Measurements from ENCODE around the gene RAMP1.
"Not testable (repeated sequence)": the region's sequence is repeated elsewhere in the genome, so short reads cannot be mapped to it uniquely, and the experiment has no call there.

RAMP1 gene

GRCh38 chr2:237943395-237944094, 84.1 kb downstream of the RAMP1 start:
- Histone ChIP-seq H3K36me3 (ENCODE audit: control insufficient read depth in 1 of 2, insufficient read depth in 2 of 2, low read length in 2 of 2) (no peaks in the 10 kb centered on the region), H3K4me3 (ENCODE audit: low read depth in 1 of 2, low read length in 2 of 2) (no peak overlapping the region), H3K9me3 (ENCODE audit: control insufficient read depth in 1 of 2, low read length in 2 of 2) (peaks cover 0 to 4% of the 10 kb centered on the region in 2 donors), H3K27ac (ENCODE audit: low read length) (no peak overlapping the region), H3K27me3 (ENCODE audit: low read depth, low read length) (no peaks in the 10 kb centered on the region), H3K4me1 (ENCODE audit: control insufficient read depth in 1 of 2, insufficient read depth in 2 of 2, low read length in 2 of 2) (no peaks in the 10 kb centered on the region)

- Histone ChIP-seq H3K4me3 (ENCODE audit: low read depth in 1 of 2, low read length in 2 of 2) (no peak overlapping the region), H3K27me3 (ENCODE audit: low read depth, low read length) (no peaks in the 10 kb centered on the region), H3K9me3 (ENCODE audit: control insufficient read depth in 1 of 2, low read length in 2 of 2) (peaks cover 0 to 4% of the 10 kb centered on the region in 2 donors), H3K36me3 (ENCODE audit: control insufficient read depth in 1 of 2, insufficient read depth in 2 of 2, low read length in 2 of 2) (no peaks in the 10 kb centered on the region), H3K4me1 (ENCODE audit: control insufficient read depth in 1 of 2, insufficient read depth in 2 of 2, low read length in 2 of 2) (no peaks in the 10 kb centered on the region), H3K27ac (ENCODE audit: low read length) (no peak overlapping the region)
Measured at GRCh38 chr2:237944302-237944701, 84.9 kb downstream of the RAMP1 start.

- Histone ChIP-seq H3K9me3 (ENCODE audit: control insufficient read depth in 1 of 2, low read length in 2 of 2) (peaks cover 0 to 4% of the 10 kb centered on the region in 2 donors), H3K27ac (ENCODE audit: low read length) (no peak overlapping the region), H3K4me1 (ENCODE audit: control insufficient read depth in 1 of 2, insufficient read depth in 2 of 2, low read length in 2 of 2) (no peaks in the 10 kb centered on the region), H3K36me3 (ENCODE audit: control insufficient read depth in 1 of 2, insufficient read depth in 2 of 2, low read length in 2 of 2) (no peaks in the 10 kb centered on the region), H3K27me3 (ENCODE audit: low read depth, low read length) (no peaks in the 10 kb centered on the region), H3K4me3 (ENCODE audit: low read depth in 1 of 2, low read length in 2 of 2) (no peak overlapping the region)
Measured at GRCh38 chr2:237946423-237946822, 87.0 kb downstream of the RAMP1 start.

GRCh38 chr2:237951354-237951753, 91.9 kb downstream of the RAMP1 start:
- H3K36me3 ChIP-seq (ENCODE audit: control insufficient read depth in 1 of 2, insufficient read depth in 2 of 2, low read length in 2 of 2); H3K27ac ChIP-seq (ENCODE audit: low read length); H3K4me3 ChIP-seq (ENCODE audit: low read depth in 1 of 2, low read length in 2 of 2); H3K27me3 ChIP-seq (ENCODE audit: low read depth, low read length); H3K9me3 ChIP-seq (ENCODE audit: control insufficient read depth in 1 of 2, low read length in 2 of 2); H3K4me1 ChIP-seq (ENCODE audit: control insufficient read depth in 1 of 2, insufficient read depth in 2 of 2, low read length in 2 of 2): not testable (repeated sequence)

- Histone ChIP-seq H3K4me1 (ENCODE audit: control insufficient read depth in 1 of 2, insufficient read depth in 2 of 2, low read length in 2 of 2) (peaks cover 0 to 9% of the 10 kb centered on the region in 2 donors), H3K4me3 (ENCODE audit: low read depth in 1 of 2, low read length in 2 of 2) (no peak overlapping the region), H3K9me3 (ENCODE audit: control insufficient read depth in 1 of 2, low read length in 2 of 2) (no peaks in the 10 kb centered on the region), H3K27me3 (ENCODE audit: low read depth, low read length) (peaks cover 7% of the 10 kb centered on the region), H3K27ac (ENCODE audit: low read length) (no peak overlapping the region), H3K36me3 (ENCODE audit: control insufficient read depth in 1 of 2, insufficient read depth in 2 of 2, low read length in 2 of 2) (no peaks in the 10 kb centered on the region)
Measured at GRCh38 chr2:237951878-237952277, 92.5 kb downstream of the RAMP1 start.

- Histone ChIP-seq H3K27me3 (ENCODE audit: low read depth, low read length) (peaks cover 7% of the 10 kb centered on the region), H3K9me3 (ENCODE audit: control insufficient read depth in 1 of 2, low read length in 2 of 2) (no peaks in the 10 kb centered on the region), H3K36me3 (ENCODE audit: control insufficient read depth in 1 of 2, insufficient read depth in 2 of 2, low read length in 2 of 2) (no peaks in the 10 kb centered on the region), H3K4me1 (ENCODE audit: control insufficient read depth in 1 of 2, insufficient read depth in 2 of 2, low read length in 2 of 2) (peaks cover 0 to 9% of the 10 kb centered on the region in 2 donors), H3K27ac (ENCODE audit: low read length) (no peak overlapping the region), H3K4me3 (ENCODE audit: low read depth in 1 of 2, low read length in 2 of 2) (no peak overlapping the region)
Measured at GRCh38 chr2:237952851-237953250, 93.4 kb downstream of the RAMP1 start.

- H3K4me1 ChIP-seq (ENCODE audit: control insufficient read depth in 1 of 2, insufficient read depth in 2 of 2, low read length in 2 of 2), result peaks cover 0 to 9% of the 10 kb centered on the region in 2 donors
- H3K27me3 ChIP-seq (ENCODE audit: low read depth, low read length), result peaks cover 7% of the 10 kb centered on the region
- H3K36me3 ChIP-seq (ENCODE audit: control insufficient read depth in 1 of 2, insufficient read depth in 2 of 2, low read length in 2 of 2), result no peaks in the 10 kb centered on the region
- H3K9me3 ChIP-seq (ENCODE audit: control insufficient read depth in 1 of 2, low read length in 2 of 2), result no peaks in the 10 kb centered on the region
- peak overlapping the region in 1 of 2 donors; percentile 56 for H3K4me3 ChIP-seq (ENCODE audit: low read depth in 1 of 2, low read length in 2 of 2)
- H3K27ac ChIP-seq (ENCODE audit: low read length), result no peak overlapping the region
Measured at GRCh38 chr2:237955640-237956401, 96.4 kb downstream of the RAMP1 start.

GRCh38 chr2:237956402-237956736, 96.9 kb downstream of the RAMP1 start:
- no peaks in the 10 kb centered on the region for H3K9me3 ChIP-seq (ENCODE audit: control insufficient read depth in 1 of 2, low read length in 2 of 2)
- H3K27me3 ChIP-seq (ENCODE audit: low read depth, low read length), result peaks cover 7% of the 10 kb centered on the region
- H3K4me1 ChIP-seq (ENCODE audit: control insufficient read depth in 1 of 2, insufficient read depth in 2 of 2, low read length in 2 of 2), result peaks cover 0 to 9% of the 10 kb centered on the region in 2 donors
- H3K27ac ChIP-seq (ENCODE audit: low read length), result no peak overlapping the region
- H3K36me3 ChIP-seq (ENCODE audit: control insufficient read depth in 1 of 2, insufficient read depth in 2 of 2, low read length in 2 of 2), result no peaks in the 10 kb centered on the region
- H3K4me3 ChIP-seq (ENCODE audit: low read depth in 1 of 2, low read length in 2 of 2), result peak overlapping the region in 1 of 2 donors; percentile 56

GRCh38 chr2:237961637-237962036, 102.2 kb downstream of the RAMP1 start:
- H3K27me3 ChIP-seq (ENCODE audit: low read depth, low read length), result no peaks in the 10 kb centered on the region
- peaks cover 5 to 7% of the 10 kb centered on the region in 2 donors for H3K9me3 ChIP-seq (ENCODE audit: control insufficient read depth in 1 of 2, low read length in 2 of 2)
- H3K4me1 ChIP-seq (ENCODE audit: control insufficient read depth in 1 of 2, insufficient read depth in 2 of 2, low read length in 2 of 2), result peaks cover 0 to 6% of the 10 kb centered on the region in 2 donors
- no peak overlapping the region for H3K27ac ChIP-seq (ENCODE audit: low read length)
- no peaks in the 10 kb centered on the region for H3K36me3 ChIP-seq (ENCODE audit: control insufficient read depth in 1 of 2, insufficient read depth in 2 of 2, low read length in 2 of 2)
- no peak overlapping the region for H3K4me3 ChIP-seq (ENCODE audit: low read depth in 1 of 2, low read length in 2 of 2)

Data from muscle layer of duodenum (tissue), 2 donors.